Upper lobe of right lung (tissue), 1 donor: Measurements from ENCODE around the gene BCAR3. TPM values are rescaled to one million over a fixed set of nuclear protein-coding genes. Genes with fewer than 3 reads are reported as not detected.

ENCODE experiments used
- ATAC-seq: fragments of 200-7000 bp; cut with Tn5 transposase; one replicate; pipeline ENCODE4 v1.9.1; 2020; ENCODE audit warnings: mild to moderate bottlenecking, moderate library complexity
- DNase-seq: peaks from one replicate; pipeline ENCODE4 v3.0.0-alpha.2; 2020
- H3K27ac ChIP-seq: fragments of 200-600 bp; one replicate; pipeline ENCODE4 v1.8.0; 2022
- H3K27me3 ChIP-seq: fragments of 200-600 bp; one replicate; pipeline ENCODE4 v1.8.0; 2022; ENCODE audit warnings: mild to moderate bottlenecking
- H3K36me3 ChIP-seq: fragments of 200-600 bp; one replicate; pipeline ENCODE4 v1.8.0; 2022
- H3K4me1 ChIP-seq: fragments of 200-600 bp; one replicate; pipeline ENCODE4 v1.8.0; 2022
- H3K4me3 ChIP-seq: fragments of 200-600 bp; one replicate; pipeline ENCODE4 v1.8.0; 2022; ENCODE audit warnings: mild to moderate bottlenecking
- H3K9me3 ChIP-seq: fragments of 200-600 bp; one replicate; pipeline ENCODE4 v1.8.0; 2022
- intact Hi-C: fragments of 100-400 bp; cut with DNase I; formaldehyde crosslinking; loops from one replicate; pipeline ENCODE4 v1.11.0; 2022
- total RNA-seq: library from RNA; stranded (reverse); fragmentation: NEBNext Ultra II Directional; extraction: Animal tissue kit (Norgen Biotek cat#: 25700); gene quantifications from one replicate; pipeline ENCODE4 v1.2.1, GENCODE V29; 2021
- TF ChIP-seq, protein P1 (sequence below): fragments of 200-600 bp; IDR thresholded peaks from one replicate; pipeline ENCODE4 v1.8.0; 2022; ENCODE audit warnings: antibody characterized with exemption
- donor health status: DM: no; HTN: yes; CAD: no; lungs with severe emphysema.

BCAR3 gene
- total RNA-seq, 1 donor from 2014 or later: 23.5 TPM

DNA sequence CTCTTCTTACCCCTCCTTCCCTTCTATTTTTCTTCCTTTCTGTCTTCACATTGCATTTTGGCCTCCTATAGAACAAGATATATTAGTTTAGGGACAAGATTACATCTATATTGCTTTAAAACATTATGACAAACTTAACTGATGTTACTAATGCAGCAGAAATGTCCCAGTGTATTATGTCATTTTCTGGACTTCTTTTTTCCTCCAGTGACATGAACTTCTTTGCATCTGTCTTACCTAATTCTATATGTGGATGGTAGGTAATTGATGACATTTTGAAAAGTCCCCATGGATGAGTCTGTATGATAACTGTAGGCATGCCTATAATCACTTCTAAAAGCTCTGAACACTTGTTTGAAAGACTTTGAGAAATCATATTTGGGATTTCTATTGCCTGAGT lies 144.2 kb downstream of the BCAR3 start:
- TF ChIP-seq, protein P1, sequence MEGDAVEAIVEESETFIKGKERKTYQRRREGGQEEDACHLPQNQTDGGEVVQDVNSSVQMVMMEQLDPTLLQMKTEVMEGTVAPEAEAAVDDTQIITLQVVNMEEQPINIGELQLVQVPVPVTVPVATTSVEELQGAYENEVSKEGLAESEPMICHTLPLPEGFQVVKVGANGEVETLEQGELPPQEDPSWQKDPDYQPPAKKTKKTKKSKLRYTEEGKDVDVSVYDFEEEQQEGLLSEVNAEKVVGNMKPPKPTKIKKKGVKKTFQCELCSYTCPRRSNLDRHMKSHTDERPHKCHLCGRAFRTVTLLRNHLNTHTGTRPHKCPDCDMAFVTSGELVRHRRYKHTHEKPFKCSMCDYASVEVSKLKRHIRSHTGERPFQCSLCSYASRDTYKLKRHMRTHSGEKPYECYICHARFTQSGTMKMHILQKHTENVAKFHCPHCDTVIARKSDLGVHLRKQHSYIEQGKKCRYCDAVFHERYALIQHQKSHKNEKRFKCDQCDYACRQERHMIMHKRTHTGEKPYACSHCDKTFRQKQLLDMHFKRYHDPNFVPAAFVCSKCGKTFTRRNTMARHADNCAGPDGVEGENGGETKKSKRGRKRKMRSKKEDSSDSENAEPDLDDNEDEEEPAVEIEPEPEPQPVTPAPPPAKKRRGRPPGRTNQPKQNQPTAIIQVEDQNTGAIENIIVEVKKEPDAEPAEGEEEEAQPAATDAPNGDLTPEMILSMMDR: no peak
- H3K9me3 ChIP-seq: no peaks in the 10 kb centered on the region
- DNase-seq (no peak), ATAC-seq (no peak)
- no peaks in the 10 kb centered on the region for H3K4me1 ChIP-seq
- no peak overlapping the region for H3K4me3 ChIP-seq
- H3K27ac ChIP-seq: no peak overlapping the region
- intact Hi-C loops: no loop called here
- H3K27me3 ChIP-seq: no peaks in the 10 kb centered on the region
- H3K36me3 ChIP-seq: no peaks in the 10 kb centered on the region

DNA sequence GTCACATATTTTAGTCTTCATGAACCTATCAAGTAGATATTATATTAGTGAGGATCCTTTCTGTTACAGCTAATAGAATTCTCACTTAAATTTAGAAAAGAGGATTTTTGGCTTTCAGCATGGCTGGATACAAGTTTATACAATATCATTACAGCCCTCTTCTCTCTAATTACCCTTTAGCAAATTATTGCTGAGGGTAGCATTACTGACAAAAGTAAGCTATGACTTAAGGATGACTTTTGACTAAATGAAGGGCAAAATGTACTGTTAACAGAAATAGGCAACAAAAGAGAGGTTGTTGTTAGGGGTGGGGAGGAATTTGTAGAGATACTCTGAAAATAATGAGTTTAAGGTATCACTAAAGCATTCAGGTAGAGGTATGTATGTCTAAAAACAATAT lies 148.0 kb downstream of the BCAR3 start:
- TF ChIP-seq, protein P1: no peak
- no peak for DNase-seq
- intact Hi-C loops: no loop called here
- ATAC-seq: no peak
- Histone ChIP-seq H3K27me3 (no peaks in the 10 kb centered on the region), H3K27ac (no peak overlapping the region), H3K4me3 (no peak overlapping the region), H3K9me3 (no peaks in the 10 kb centered on the region), H3K36me3 (peaks cover 10% of the 10 kb centered on the region), H3K4me1 (no peaks in the 10 kb centered on the region)

DNA sequence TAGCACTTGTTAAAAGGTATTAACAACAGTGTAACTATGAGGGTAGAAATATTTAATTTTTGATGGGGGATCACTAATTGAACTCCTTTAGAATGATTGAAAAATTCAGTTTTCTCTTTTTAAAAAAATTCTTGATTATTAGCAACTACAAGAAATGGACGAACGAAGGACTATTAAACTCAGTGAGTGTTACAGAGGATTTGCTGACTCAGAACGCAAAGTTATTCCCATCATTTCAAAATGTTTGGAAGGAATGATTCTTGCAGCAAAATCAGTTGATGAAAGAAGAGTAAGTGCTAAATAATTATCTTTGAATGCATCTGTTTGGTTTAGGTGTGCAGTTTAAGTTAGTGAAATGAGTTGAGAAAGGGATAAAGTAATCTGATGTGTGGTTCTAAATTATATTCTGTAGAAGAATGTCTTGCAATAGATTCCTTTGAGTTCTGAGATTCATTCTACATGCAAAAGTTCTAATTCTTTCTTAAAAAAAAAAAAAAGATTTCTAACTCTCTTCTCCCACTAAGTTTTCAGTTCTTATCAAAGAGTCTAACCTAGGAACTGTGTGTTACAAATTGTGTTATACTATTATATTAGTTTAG lies 148.8 kb downstream of the BCAR3 start:
- Histone ChIP-seq H3K27me3 (no peaks in the 10 kb centered on the region), H3K9me3 (no peaks in the 10 kb centered on the region), H3K4me1 (no peaks in the 10 kb centered on the region), H3K4me3 (no peak overlapping the region), H3K27ac (no peak overlapping the region), H3K36me3 (peaks cover 10% of the 10 kb centered on the region)
- TF ChIP-seq, protein P1: no peak
- intact Hi-C loops: no loop called here
- ATAC-seq: no peak
- no peak for DNase-seq

DNA sequence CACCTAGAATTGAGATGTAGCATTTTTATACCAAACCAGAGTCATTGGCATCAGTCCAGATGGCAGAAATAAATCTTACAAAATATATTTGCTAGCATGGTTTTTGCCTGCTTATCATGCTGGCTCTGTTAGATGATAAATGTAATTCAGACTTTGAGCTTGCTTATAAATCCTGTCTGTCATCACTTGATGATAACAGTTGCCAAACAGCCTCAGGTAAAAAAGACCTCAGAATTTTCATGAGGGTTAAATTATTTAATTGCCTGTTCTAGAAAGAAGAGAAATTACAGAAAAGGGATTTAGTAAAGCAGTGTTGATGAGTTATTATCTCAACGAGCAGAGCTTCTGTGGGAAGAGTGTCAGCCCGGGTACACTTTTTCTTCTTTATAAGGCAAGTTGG lies 150.4 kb downstream of the BCAR3 start:
- Histone ChIP-seq H3K4me3 (no peak overlapping the region), H3K36me3 (peaks cover 10% of the 10 kb centered on the region), H3K27me3 (no peaks in the 10 kb centered on the region), H3K4me1 (no peaks in the 10 kb centered on the region), H3K9me3 (no peaks in the 10 kb centered on the region), H3K27ac (no peak overlapping the region)
- TF ChIP-seq, protein P1: no peak
- intact Hi-C loops: no loop called here
- DNase-seq: no peak
- no peak for ATAC-seq

DNA sequence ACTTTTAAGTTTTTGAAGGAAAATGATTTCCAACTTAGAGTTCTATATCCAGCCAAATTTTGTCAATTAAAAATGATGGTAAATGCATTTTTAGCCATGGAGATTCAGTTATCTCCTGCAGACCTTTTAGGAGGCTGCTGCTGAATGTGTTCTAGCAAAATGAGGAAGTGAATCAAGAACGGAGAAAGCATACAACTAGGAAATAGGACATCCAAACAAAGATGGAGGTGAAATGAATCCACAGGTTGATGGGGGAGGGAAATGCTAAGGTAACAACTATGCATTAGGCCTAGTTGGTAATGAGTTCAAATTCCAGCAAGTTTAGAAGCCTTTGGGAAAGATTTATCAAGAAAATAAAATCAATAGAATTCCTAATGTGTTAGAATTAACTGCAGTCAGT lies 153.2 kb downstream of the BCAR3 start:
- Histone ChIP-seq H3K4me1 (no peaks in the 10 kb centered on the region), H3K27ac (no peak overlapping the region), H3K4me3 (no peak overlapping the region), H3K9me3 (no peaks in the 10 kb centered on the region), H3K36me3 (peaks cover 10% of the 10 kb centered on the region), H3K27me3 (no peaks in the 10 kb centered on the region)
- intact Hi-C loops: no loop called here
- no peak for DNase-seq
- no peak for ATAC-seq
- TF ChIP-seq, protein P1: no peak

DNA sequence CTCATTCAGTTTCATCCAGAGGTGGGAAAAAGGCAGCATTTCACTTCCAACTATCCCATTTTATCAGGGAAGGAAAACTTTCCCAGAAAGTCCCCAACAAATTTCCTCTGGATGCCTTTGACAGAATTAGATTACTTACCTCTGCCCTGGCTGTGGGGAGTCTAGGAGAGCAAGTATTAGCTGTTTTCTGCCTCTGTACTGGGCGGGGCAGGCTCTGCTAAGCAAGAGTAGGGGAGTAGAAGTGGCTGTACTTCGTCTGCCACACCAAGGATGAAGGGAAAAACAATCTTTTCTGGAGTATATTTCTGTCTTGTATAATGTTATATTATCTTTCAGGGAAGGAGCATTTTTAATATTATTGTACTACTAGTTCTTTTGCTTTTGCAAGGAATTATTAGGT lies 155.2 kb downstream of the BCAR3 start:
- ATAC-seq: no peak
- H3K36me3 ChIP-seq: peaks cover 10% of the 10 kb centered on the region
- no peak for DNase-seq

More for the DNA sequence above, 155.2 kb downstream of the BCAR3 start:
- Histone ChIP-seq H3K27me3 (no peaks in the 10 kb centered on the region), H3K9me3 (no peaks in the 10 kb centered on the region), H3K4me3 (no peak overlapping the region), H3K4me1 (no peaks in the 10 kb centered on the region), H3K27ac (no peak overlapping the region)
- intact Hi-C loops: no loop called here
- TF ChIP-seq, protein P1: no peak
